ENCODE data around the gene RNF150. TPM values are rescaled to one million over a fixed set of nuclear protein-coding genes. Genes with fewer than 3 reads are reported as not detected.

Gene RNF150
- polyA plus RNA-seq, 1 donor from 2014 or later, result 15.3 TPM

- Histone ChIP-seq H3K79me2 (replicated peaks; ENCODE audit: insufficient read depth, low read length) (no peaks in the 10 kb centered on the region), H3F3A (ENCODE audit: insufficient read depth, low read length, poor library complexity, severe bottlenecking) (no peaks in the 10 kb centered on the region), H4K20me1 (ENCODE audit: insufficient read depth) (no peaks in the 10 kb centered on the region), H3K9me3 (ENCODE audit: low read length) (no peaks in the 10 kb centered on the region), H3K4me2 (ENCODE audit: low read length) (no peak overlapping the region), H2AFZ (ENCODE audit: low read depth, low read length) (no peak overlapping the region), H3K4me3 (ENCODE audit: low read length) (no peak overlapping the region), H3K36me3 (ENCODE audit: insufficient read depth, low read length) (no peaks in the 10 kb centered on the region), H3K9me2 (ENCODE audit: insufficient read depth, low read length) (no peaks in the 10 kb centered on the region), H3K9ac (ENCODE audit: low read length) (no peak overlapping the region), H3K27ac (ENCODE audit: low read length) (no peak overlapping the region), H3K27me3 (ENCODE audit: insufficient read depth, low read depth, low read length) (no peaks in the 10 kb centered on the region)
- TF ChIP-seq POLR2AphosphoS5 (IDR thresholded peaks at IDR 0.05) (no peak), REST (IDR thresholded peaks at IDR 0.05; ENCODE audit: borderline replicate concordance) (no peak), RAD21 (conservative IDR thresholded peaks at IDR 0.05) (no peak), TAF1 (IDR thresholded peaks at IDR 0.05; ENCODE audit: low read depth) (no peak), MXI1 (conservative IDR thresholded peaks at IDR 0.05; ENCODE audit: poor library complexity, severe bottlenecking) (no peak), SMC3 (conservative IDR thresholded peaks at IDR 0.05; ENCODE audit: poor library complexity) (no peak), EP300 (conservative IDR thresholded peaks at IDR 0.05; ENCODE audit: poor library complexity, severe bottlenecking) (no peak), EZH2 (IDR thresholded peaks at IDR 0.05; ENCODE audit: borderline replicate concordance, insufficient read depth, low read length, poor library complexity, severe bottlenecking) (no peak)
- TF ChIP-seq, protein P1, sequence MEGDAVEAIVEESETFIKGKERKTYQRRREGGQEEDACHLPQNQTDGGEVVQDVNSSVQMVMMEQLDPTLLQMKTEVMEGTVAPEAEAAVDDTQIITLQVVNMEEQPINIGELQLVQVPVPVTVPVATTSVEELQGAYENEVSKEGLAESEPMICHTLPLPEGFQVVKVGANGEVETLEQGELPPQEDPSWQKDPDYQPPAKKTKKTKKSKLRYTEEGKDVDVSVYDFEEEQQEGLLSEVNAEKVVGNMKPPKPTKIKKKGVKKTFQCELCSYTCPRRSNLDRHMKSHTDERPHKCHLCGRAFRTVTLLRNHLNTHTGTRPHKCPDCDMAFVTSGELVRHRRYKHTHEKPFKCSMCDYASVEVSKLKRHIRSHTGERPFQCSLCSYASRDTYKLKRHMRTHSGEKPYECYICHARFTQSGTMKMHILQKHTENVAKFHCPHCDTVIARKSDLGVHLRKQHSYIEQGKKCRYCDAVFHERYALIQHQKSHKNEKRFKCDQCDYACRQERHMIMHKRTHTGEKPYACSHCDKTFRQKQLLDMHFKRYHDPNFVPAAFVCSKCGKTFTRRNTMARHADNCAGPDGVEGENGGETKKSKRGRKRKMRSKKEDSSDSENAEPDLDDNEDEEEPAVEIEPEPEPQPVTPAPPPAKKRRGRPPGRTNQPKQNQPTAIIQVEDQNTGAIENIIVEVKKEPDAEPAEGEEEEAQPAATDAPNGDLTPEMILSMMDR (IDR thresholded peaks at IDR 0.05; ENCODE audit: poor library complexity, severe bottlenecking), result no peak
Measured at GRCh38 chr4:141026900-141027299, 106.4 kb downstream of the RNF150 start.

DNA sequence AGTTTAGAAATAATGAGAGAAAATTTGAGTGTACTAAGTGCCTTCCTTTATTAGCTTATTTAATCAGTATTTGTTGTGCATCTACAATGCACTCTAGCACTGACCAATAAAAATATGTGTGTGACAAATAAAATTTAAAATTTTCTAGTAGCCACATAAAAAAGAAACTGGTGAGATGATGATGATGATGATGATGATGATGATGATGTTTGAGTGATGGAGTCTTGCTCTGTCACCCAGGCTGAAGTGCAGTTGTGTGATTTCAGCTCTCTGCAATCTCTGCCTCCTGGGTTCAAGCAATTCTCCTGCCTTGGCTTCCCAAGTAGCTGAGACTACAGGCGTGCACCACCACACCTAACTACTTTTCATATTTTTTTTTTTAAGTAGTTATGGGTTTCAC is 110.2 kb downstream of the RNF150 start:
- H3K79me2 ChIP-seq (replicated peaks; ENCODE audit: insufficient read depth, low read length), result no peaks in the 10 kb centered on the region
- H3K4me2 ChIP-seq (ENCODE audit: low read length), result no peak overlapping the region
- H4K20me1 ChIP-seq (ENCODE audit: insufficient read depth), result no peaks in the 10 kb centered on the region
- no peak overlapping the region for H3K4me3 ChIP-seq (ENCODE audit: low read length)
- no peak overlapping the region for H3K27ac ChIP-seq (ENCODE audit: low read length)
- no peaks in the 10 kb centered on the region for H3K27me3 ChIP-seq (ENCODE audit: insufficient read depth, low read depth, low read length)
- no peaks in the 10 kb centered on the region for H3K36me3 ChIP-seq (ENCODE audit: insufficient read depth, low read length)
- H3K9ac ChIP-seq (ENCODE audit: low read length), result no peak overlapping the region
- no peaks in the 10 kb centered on the region for H3F3A ChIP-seq (ENCODE audit: insufficient read depth, low read length, poor library complexity, severe bottlenecking)
- no peaks in the 10 kb centered on the region for H3K9me2 ChIP-seq (ENCODE audit: insufficient read depth, low read length)
- no peak overlapping the region for H2AFZ ChIP-seq (ENCODE audit: low read depth, low read length)
- no peaks in the 10 kb centered on the region for H3K9me3 ChIP-seq (ENCODE audit: low read length)
- TF ChIP-seq MXI1 (conservative IDR thresholded peaks at IDR 0.05; ENCODE audit: poor library complexity, severe bottlenecking) (no peak), POLR2AphosphoS5 (IDR thresholded peaks at IDR 0.05) (no peak)

All from neural cell (in vitro differentiated cells).